IMR-90 (cell line): ENCODE results near the gene MRPS15. TPM values are rescaled to one million over a fixed set of nuclear protein-coding genes. Genes with fewer than 3 reads are reported as not detected.

Experiments
- ATAC-seq: fragments of 200-7000 bp; cut with Tn5 transposase; 2 replicates; pipeline ENCODE4 v1.9.1; 2020; ENCODE audit warnings: low read depth, mild to moderate bottlenecking, moderate library complexity
- BruUV-seq: library from RNA; stranded (reverse); fragments of 400-500 nt; replicated peaks from 2 replicates; lab custom pipeline; 2021; lab: Mats Ljungman, UMichigan
- CTCF ChIA-PET: fragments of 300-600 bp; formaldehyde crosslinking; extraction: SDS; loops from one replicate; lab custom pipeline; 2021; ENCODE audit warnings: antibody characterized with exemption; lab: Yijun Ruan, JAX
- POLR2A ChIA-PET: fragments of 300-600 bp; sonication (Branson Sonifier 250); formaldehyde crosslinking; loops from one replicate; lab custom pipeline; 2022; ENCODE audit warnings: antibody characterized with exemption; ENCODE audit not compliant: unreplicated experiment; lab: Charles Lee
- DNase-seq: peaks from one replicate; pipeline ENCODE4 v3.0.0; 2013
- H2AFZ ChIP-seq: replicated peaks from 2 replicates; pipeline ENCODE3; 2013; ENCODE audit warnings: low read length, mild to moderate bottlenecking; ENCODE audit not compliant: poor library complexity
- H2AK5ac ChIP-seq: 2 replicates; pipeline ENCODE4 v1.6.1; 2013; ENCODE audit warnings: low read depth, low read length, inconsistent platforms
- H2AK9ac ChIP-seq: replicated peaks from 2 replicates; pipeline ENCODE3; 2013; ENCODE audit warnings: mild to moderate bottlenecking, low read depth, low read length, moderate library complexity; ENCODE audit not compliant: poor library complexity
- H2BK120ac ChIP-seq: 2 replicates; pipeline ENCODE4 v1.6.1; 2013; ENCODE audit warnings: low read depth, low read length, inconsistent platforms
- H2BK15ac ChIP-seq: 3 replicates; pipeline ENCODE4 v1.6.1; 2013; ENCODE audit warnings: low read depth, low read length, inconsistent platforms
- H2BK20ac ChIP-seq: 2 replicates; pipeline ENCODE4 v1.6.1; 2013; ENCODE audit warnings: low read depth, mild to moderate bottlenecking, inconsistent platforms, low read length, moderate library complexity
- H2BK5ac ChIP-seq: 2 replicates; pipeline ENCODE4 v1.6.1; 2013; ENCODE audit warnings: mild to moderate bottlenecking, low read depth, low read length, inconsistent platforms; ENCODE audit not compliant: poor library complexity, severe bottlenecking
- H3K14ac ChIP-seq: replicated peaks from 2 replicates; pipeline ENCODE4 v1.6.1; 2013; ENCODE audit warnings: low read depth, low read length, inconsistent platforms
- H3K18ac ChIP-seq: 2 replicates; pipeline ENCODE4 v1.6.1; 2013; ENCODE audit warnings: low read depth, low read length, control low read depth
- H3K23ac ChIP-seq: 2 replicates; pipeline ENCODE4 v1.6.1; 2013; ENCODE audit warnings: low read depth, low read length, inconsistent platforms
- H3K27ac ChIP-seq: 2 replicates; pipeline ENCODE4 v1.5.1; 2013; ENCODE audit warnings: mild to moderate bottlenecking, control low read depth, low read length; ENCODE audit not compliant: insufficient read depth
- H3K27me3 ChIP-seq: 2 replicates; pipeline ENCODE4 v1.6.1; 2013; ENCODE audit warnings: low read length; ENCODE audit not compliant: control insufficient read depth, insufficient read depth
- H3K36me3 ChIP-seq: 2 replicates; pipeline ENCODE4 v1.6.1; 2013; ENCODE audit warnings: low read length, mixed read lengths; ENCODE audit not compliant: control insufficient read depth, insufficient read depth
- H3K4ac ChIP-seq: 2 replicates; pipeline ENCODE4 v1.6.1; 2013; ENCODE audit warnings: low read depth, low read length, inconsistent platforms
- H3K4me1 ChIP-seq: 2 replicates; pipeline ENCODE4 v1.6.1; 2013; ENCODE audit warnings: low read length, mixed read lengths; ENCODE audit not compliant: control insufficient read depth, insufficient read depth
- H3K4me2 ChIP-seq: 2 replicates; pipeline ENCODE4 v1.6.1; 2013; ENCODE audit warnings: low read depth, mild to moderate bottlenecking, control low read depth, low read length, moderate library complexity
- H3K4me3 ChIP-seq: 2 replicates; pipeline ENCODE4 v1.5.1; 2013; ENCODE audit warnings: low read depth, mild to moderate bottlenecking, control low read depth, low read length, moderate library complexity; ENCODE audit not compliant: insufficient read depth
- H3K56ac ChIP-seq: 2 replicates; pipeline ENCODE4 v1.6.1; 2013; ENCODE audit warnings: low read length, inconsistent platforms; ENCODE audit not compliant: insufficient read depth; ENCODE audit errors: extremely low read depth
- H3K79me1 ChIP-seq, 2 experiments: 2 replicates each; pipeline ENCODE4 v1.6.1; 2013; ENCODE audit warnings: low read length in 2 of 2, inconsistent platforms in 1 of 2, low read depth in 1 of 2
- H3K9ac ChIP-seq: 2 replicates; pipeline ENCODE4 v1.6.1; 2013; ENCODE audit warnings: low read depth, low read length, control low read depth
- H3K9me1 ChIP-seq: 2 replicates; pipeline ENCODE4 v1.6.1; 2013; ENCODE audit warnings: low read length, inconsistent platforms; ENCODE audit not compliant: insufficient read depth
- H3K9me3 ChIP-seq: 2 replicates; pipeline ENCODE4 v1.6.1; 2013; ENCODE audit warnings: low read length; ENCODE audit not compliant: control insufficient read depth, insufficient read depth
- H4K20me1 ChIP-seq: 2 replicates; pipeline ENCODE4 v1.6.1; 2013; ENCODE audit warnings: low read length, inconsistent platforms; ENCODE audit not compliant: insufficient read depth
- H4K5ac ChIP-seq: 2 replicates; pipeline ENCODE4 v1.6.1; 2013; ENCODE audit warnings: mild to moderate bottlenecking, low read depth, low read length, control low read depth
- H4K8ac ChIP-seq, 2 experiments: 2 replicates each; pipeline ENCODE4 v1.6.1; 2013; ENCODE audit warnings: low read depth in 2 of 2, low read length in 2 of 2, control low read depth in 1 of 2, inconsistent platforms in 1 of 2
- H4K91ac ChIP-seq: 2 replicates; pipeline ENCODE4 v1.6.1; 2013; ENCODE audit warnings: low read depth, low read length, inconsistent platforms; ENCODE audit not compliant: insufficient read depth
- BHLHE40 ChIP-seq: fragments of 150-350 bp; IDR thresholded peaks from 2 replicates; pipeline ENCODE4 v1.6.1; 2016; ENCODE audit warnings: mild to moderate bottlenecking, low read depth, low read length
- CEBPB ChIP-seq: IDR thresholded peaks from 2 replicates; pipeline ENCODE4 v1.6.1; 2012; ENCODE audit warnings: low read depth, low read length, improper control_type of control experiment
- CHD1 ChIP-seq: IDR thresholded peaks from 2 replicates; pipeline ENCODE4 v1.6.1; 2012; ENCODE audit warnings: low read depth, low read length, improper control_type of control experiment
- CTCF ChIP-seq: conservative IDR thresholded peaks from 2 replicates; pipeline ENCODE4 v1.5.1; 2012; ENCODE audit warnings: mild to moderate bottlenecking, low read depth, low read length, improper control_type of control experiment
- ELK1 ChIP-seq: fragments of 150-350 bp; IDR thresholded peaks from 2 replicates; pipeline ENCODE4 v1.6.1; 2016; ENCODE audit warnings: low read depth, mild to moderate bottlenecking, low read length, moderate library complexity, borderline replicate concordance
- FOS ChIP-seq: fragments of 150-350 bp; IDR thresholded peaks from 2 replicates; pipeline ENCODE4 v1.6.1; 2016; ENCODE audit warnings: low read depth, low read length
- MAZ ChIP-seq: IDR thresholded peaks from 2 replicates; pipeline ENCODE4 v1.6.1; 2012; ENCODE audit warnings: low read depth, mild to moderate bottlenecking, low read length, improper control_type of control experiment, moderate library complexity, borderline replicate concordance
- MXI1 ChIP-seq: IDR thresholded peaks from 2 replicates; pipeline ENCODE4 v1.6.1; 2012; ENCODE audit warnings: low read depth, mild to moderate bottlenecking, low read length, moderate library complexity, borderline replicate concordance
- NFE2L2 ChIP-seq: fragments of 150-350 bp; IDR thresholded peaks from 2 replicates; pipeline ENCODE4 v1.6.1; 2016; ENCODE audit warnings: low read depth, mild to moderate bottlenecking, low read length
- POLR2A ChIP-seq: IDR thresholded peaks from 2 replicates; pipeline ENCODE4 v1.6.1; 2012; ENCODE audit warnings: mild to moderate bottlenecking, low read depth, low read length
- RAD21 ChIP-seq: IDR thresholded peaks from 2 replicates; pipeline ENCODE4 v1.6.1; 2012; ENCODE audit warnings: low read length, improper control_type of control experiment
- RCOR1 ChIP-seq: IDR thresholded peaks from 2 replicates; pipeline ENCODE4 v1.6.1; 2012; ENCODE audit warnings: mild to moderate bottlenecking, low read length, improper control_type of control experiment; ENCODE audit not compliant: insufficient replicate concordance
- RFX5 ChIP-seq: IDR thresholded peaks from 2 replicates; pipeline ENCODE4 v1.8.0; 2012; ENCODE audit warnings: low read depth, mild to moderate bottlenecking, low read length, moderate library complexity
- SMC3 ChIP-seq: fragments of 150-350 bp; IDR thresholded peaks from 2 replicates; pipeline ENCODE4 v1.6.1; 2016; ENCODE audit warnings: low read depth, mild to moderate bottlenecking, antibody characterized with exemption, low read length, moderate library complexity
- USF2 ChIP-seq: fragments of 150-350 bp; IDR thresholded peaks from 2 replicates; pipeline ENCODE4 v1.6.1; 2017; ENCODE audit warnings: mild to moderate bottlenecking, antibody characterized with exemption, low read length, low read depth
- WGBS, 2 experiments: methylation state at CpG; one replicate each; pipeline versions ENCODE4 v1.1.5 to v1.1.7; 2013; ENCODE audit warnings: missing lambda C conversion rate in 2 of 2; ENCODE audit not compliant: insufficient read length in 1 of 2; ENCODE audit errors: extremely low coverage in 2 of 2; 5-methylcytosine and 5-hydroxymethylcytosine counted together
- dilution Hi-C: fragments of 300-500 bp; cut with HindIII; formaldehyde crosslinking; loops from one replicate; pipeline ENCODE4 v1.14.3; 2018; ENCODE audit warnings: low sequenced_read_pairs; ENCODE audit not compliant: unreplicated experiment
- in situ Hi-C: fragments of 300-500 bp; cut with MboI; formaldehyde crosslinking; loops from 3 replicates; pipeline ENCODE4 v1.14.3; 2019; ENCODE audit warnings: low sequenced_read_pairs, inconsistent platforms, mixed read lengths
- intact Hi-C: fragments of 100-400 bp; cut with micrococcal nuclease; formaldehyde crosslinking; loops from 2 replicates; pipeline ENCODE4 v1.10.0; 2022
- polyA plus RNA-seq, 3 experiments: library from polyadenylated mRNA; depleted of rRNA; stranded (reverse); fragments of >200 nt; gene quantifications; 2 replicates each; pipeline ENCODE4 v1.2.3, GENCODE V29; 2012; ENCODE audit warnings: low replicate concordance in 1 of 3
- total RNA-seq: library from RNA; depleted of rRNA; stranded (reverse); fragments of >200 nt; gene quantifications from 2 replicates; pipeline ENCODE4 v1.2.3, GENCODE V29; 2012

Gene MRPS15
- total and polyA plus RNA-seq, 2 of the 4 experiments (the other 2 are of a cell fraction): 46.1 to 77.9 TPM

- Histone ChIP-seq H3K9me1 (no peaks in the 10 kb centered on the region), H3K9me3 (no peaks in the 10 kb centered on the region), H3K18ac (0 out of 2 replicates have a peak overlapping the region, but pooled peaks have one; percentile 36), H2AK9ac (no peak overlapping the region), H3K9ac (no peak overlapping the region), H3K4ac (no peak overlapping the region; the same call in 1 of the 2 replicates), H3K4me1 (peaks cover 5% of the 10 kb centered on the region), H3K23ac (no peak overlapping the region), H3K56ac (no peak overlapping the region), H4K5ac (peak overlapping the region; percentile 19; the same call in 1 of the 2 replicates), H3K4me2 (no peak overlapping the region), H4K8ac (no peak overlapping the region; a peak in 1 of 4 replicates), H3K4me3 (no peak overlapping the region), H3K14ac (no peak overlapping the region), H2BK15ac (peak overlapping the region; percentile 32; the same call in 1 of the 3 replicates), H4K20me1 (no peaks in the 10 kb centered on the region), H2BK120ac (no peak overlapping the region), H2AFZ (no peak overlapping the region), H3K36me3 (peaks cover 3% of the 10 kb centered on the region; the same call in 1 of the 2 replicates), H3K27me3 (no peaks in the 10 kb centered on the region), H3K79me1 (no peaks in the 10 kb centered on the region), H3K27ac (peak overlapping the region; percentile 23; the same call in 1 of the 2 replicates), H2BK20ac (0 out of 2 replicates have a peak overlapping the region, but pooled peaks have one; percentile 0), H4K91ac (no peak overlapping the region), H2BK5ac (no peak overlapping the region), H2AK5ac (0 out of 2 replicates have a peak overlapping the region, but pooled peaks have one; percentile 33)
- POLR2A ChIA-PET: interaction anchor here (0.8 to 1.4 kb wide), 2 partner anchors 32 to 268 kb away, joined by 3 to 4 read pairs; no protein-coding TSS in a partner anchor
- BruUV-seq: no TSS peak
- in situ Hi-C loops: loop anchor here (25.0 kb wide), 1 partner anchor 307 kb away; no protein-coding TSS in a partner anchor
- 85% methylated on average over 2 of the region's 3 CpGs; no CpG with 5 or more reads in 1 of the 2 experiments for WGBS, 2 experiments
- CTCF ChIA-PET: interaction anchor here (0.6 to 1.7 kb wide), 6 partner anchors 18 to 119 kb away, joined by 3 to 11 read pairs (median 4); partner anchors contain the start of gene OSCP1
- dilution Hi-C loops: no loop called here
- DNase-seq (no peak), ATAC-seq (no peak; the same call in 1 of the 2 replicates)
- intact Hi-C loops: no loop called here
- no peak for TF ChIP-seq RFX5
- no peak for TF ChIP-seq RAD21
- TF ChIP-seq USF2: no peak
- no peak for TF ChIP-seq MAZ
- TF ChIP-seq CHD1: no peak
- TF ChIP-seq MXI1: no peak
- TF ChIP-seq CTCF: no peak
- no peak for TF ChIP-seq POLR2A
- TF ChIP-seq BHLHE40: no peak
- no peak for TF ChIP-seq RCOR1
- TF ChIP-seq CEBPB: no peak
- no peak for TF ChIP-seq ELK1
- TF ChIP-seq SMC3: no peak
- no peak for TF ChIP-seq NFE2L2
- no peak for TF ChIP-seq FOS
Observed at GRCh38 chr1:36419140-36419539, 45.0 kb downstream of the MRPS15 start.
